Keratinocyte (primary cell): ENCODE results near the gene CCDC68.

Experiments used
- EZH2 ChIP-seq: IDR thresholded peaks from one replicate; pipeline ENCODE4 v1.6.1; 2012; ENCODE audit warnings: inconsistent platforms, mild to moderate bottlenecking, low read length, moderate library complexity
- TF ChIP-seq, protein P1 (sequence below), 3 experiments: IDR thresholded peaks in 1 of 3; conservative IDR thresholded peaks in 1 of 3; optimal IDR thresholded peaks in 1 of 3; 2 replicates in 2 of 3; 3 replicates in 1 of 3; pipeline versions ENCODE3 to v1.5.1; 2011; ENCODE audit warnings: low read length in 3 of 3, mild to moderate bottlenecking in 3 of 3, moderate library complexity in 2 of 3, control low read depth in 1 of 3, inconsistent platforms in 1 of 3; ENCODE audit not compliant: insufficient read depth in 2 of 3; ENCODE audit errors: extremely low read depth in 1 of 3

DNA sequence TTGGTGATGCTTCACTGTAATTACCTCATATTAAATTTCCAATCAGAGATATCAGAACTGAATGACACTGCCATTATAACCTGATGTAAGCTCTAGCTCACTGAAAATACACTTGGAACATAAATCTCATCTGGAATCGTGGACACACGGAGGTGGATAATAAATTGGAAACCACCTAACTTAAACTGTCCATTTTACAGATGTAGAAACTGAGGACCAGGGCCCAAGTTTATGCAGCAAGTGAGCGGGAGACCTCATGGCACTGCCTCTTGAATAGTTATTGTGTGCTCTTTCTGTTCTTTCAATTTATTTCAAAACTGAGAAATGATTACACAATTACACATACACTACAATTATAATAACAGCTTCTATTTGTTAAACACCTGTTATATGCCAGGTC, 20.8 kb downstream of the CCDC68 start:
- TF ChIP-seq, protein P1, sequence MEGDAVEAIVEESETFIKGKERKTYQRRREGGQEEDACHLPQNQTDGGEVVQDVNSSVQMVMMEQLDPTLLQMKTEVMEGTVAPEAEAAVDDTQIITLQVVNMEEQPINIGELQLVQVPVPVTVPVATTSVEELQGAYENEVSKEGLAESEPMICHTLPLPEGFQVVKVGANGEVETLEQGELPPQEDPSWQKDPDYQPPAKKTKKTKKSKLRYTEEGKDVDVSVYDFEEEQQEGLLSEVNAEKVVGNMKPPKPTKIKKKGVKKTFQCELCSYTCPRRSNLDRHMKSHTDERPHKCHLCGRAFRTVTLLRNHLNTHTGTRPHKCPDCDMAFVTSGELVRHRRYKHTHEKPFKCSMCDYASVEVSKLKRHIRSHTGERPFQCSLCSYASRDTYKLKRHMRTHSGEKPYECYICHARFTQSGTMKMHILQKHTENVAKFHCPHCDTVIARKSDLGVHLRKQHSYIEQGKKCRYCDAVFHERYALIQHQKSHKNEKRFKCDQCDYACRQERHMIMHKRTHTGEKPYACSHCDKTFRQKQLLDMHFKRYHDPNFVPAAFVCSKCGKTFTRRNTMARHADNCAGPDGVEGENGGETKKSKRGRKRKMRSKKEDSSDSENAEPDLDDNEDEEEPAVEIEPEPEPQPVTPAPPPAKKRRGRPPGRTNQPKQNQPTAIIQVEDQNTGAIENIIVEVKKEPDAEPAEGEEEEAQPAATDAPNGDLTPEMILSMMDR (optimal IDR thresholded peaks at IDR 0.05 in 1 of 3, IDR thresholded peaks at IDR 0.05 in 1 of 3, conservative IDR thresholded peaks at IDR 0.05 in 1 of 3; ENCODE audit: extremely low read depth in 1 of 3, insufficient read depth in 2 of 3, low read length in 3 of 3) = no peak
- TF ChIP-seq EZH2 = no peak
